H1 (cell line): ENCODE data around the gene BIN1. TPM values are rescaled to one million over a fixed set of nuclear protein-coding genes. Genes with fewer than 3 reads are reported as not detected.

Experiments
- GTF2F1 ChIP-seq: IDR thresholded peaks from 2 replicates; pipeline ENCODE4 v1.6.1; 2012; ENCODE audit warnings: low read depth, low read length, improper control_type of control experiment, borderline replicate concordance
- polyA plus RNA-seq, 7 experiments: library from polyadenylated mRNA; depleted of rRNA in 3 of 7; stranded (reverse) in 5 of 7; unstranded in 2 of 7; fragments of >200 nt in 5 of 7; fragments of 200-250 nt in 2 of 7; gene quantifications; 1 replicate in 5 of 7; 2 replicates in 1 of 7; 4 replicates in 1 of 7; pipeline versions ENCODE4 v1.2.1 to v1.2.3, GENCODE V29; 2011 to 2013; ENCODE audit warnings: missing spikeins in 2 of 7, mixed read lengths in 2 of 7
- total RNA-seq: library from RNA; stranded (reverse); fragmentation: NEBNext Ultra II Directional; extraction: Animal tissue kit (Norgen Biotek cat#: 25700); gene quantifications from 2 replicates; pipeline ENCODE4 v1.2.1, GENCODE V29; 2021

Gene BIN1
- total and polyA plus RNA-seq, 2 of the 8 experiments (the other 6 are each of a cell fraction or from before 2014, with no cell fraction given), result 23.6 to 35.6 TPM

DNA sequence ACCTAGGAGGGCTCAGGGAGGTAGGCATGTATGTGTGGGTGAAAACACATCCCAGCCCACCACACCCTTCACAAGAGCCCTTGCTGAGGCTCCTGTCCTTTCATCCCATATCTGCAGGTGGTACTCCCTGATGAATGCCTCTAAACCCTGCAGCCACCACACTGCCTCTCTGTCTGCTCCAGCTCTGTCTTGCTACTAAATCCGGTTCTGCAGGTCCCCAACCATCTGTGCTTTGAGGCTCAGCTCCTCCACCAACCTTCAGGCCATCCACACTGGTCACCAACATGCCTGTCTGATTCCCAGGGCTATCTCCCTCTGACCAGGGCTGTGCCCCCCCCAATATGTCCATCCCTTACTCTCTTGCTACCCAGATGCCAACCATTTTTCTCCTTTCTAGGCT, 92.7 kb downstream of the BIN1 start (continued):
- TF ChIP-seq GTF2F1, result no peak
- TF ChIP-seq, all 59 proteins: peak for 0
